Retinal pigment epithelial cell (primary cell): ENCODE measurements around the gene PRAMEF17.
"Not testable (repeated sequence)": the region's sequence is repeated elsewhere in the genome, so short reads cannot be mapped to it uniquely, and the experiment has no call there.

Source experiments
- DNase-seq: peaks from one replicate; pipeline ENCODE4 v3.0.0-alpha.2; 2010; ENCODE audit warnings: low read depth
- H3K4me3 ChIP-seq: 2 replicates; pipeline ENCODE4 v1.5.1; 2011; ENCODE audit warnings: mild to moderate bottlenecking, low read length, control low read depth, moderate library complexity
- TF ChIP-seq, protein P1 (sequence below): conservative IDR thresholded peaks from 2 replicates; pipeline ENCODE4 v1.5.1; 2011; ENCODE audit warnings: low read depth, low read length, control low read depth, inconsistent platforms

The PRAMEF17 gene

DNA sequence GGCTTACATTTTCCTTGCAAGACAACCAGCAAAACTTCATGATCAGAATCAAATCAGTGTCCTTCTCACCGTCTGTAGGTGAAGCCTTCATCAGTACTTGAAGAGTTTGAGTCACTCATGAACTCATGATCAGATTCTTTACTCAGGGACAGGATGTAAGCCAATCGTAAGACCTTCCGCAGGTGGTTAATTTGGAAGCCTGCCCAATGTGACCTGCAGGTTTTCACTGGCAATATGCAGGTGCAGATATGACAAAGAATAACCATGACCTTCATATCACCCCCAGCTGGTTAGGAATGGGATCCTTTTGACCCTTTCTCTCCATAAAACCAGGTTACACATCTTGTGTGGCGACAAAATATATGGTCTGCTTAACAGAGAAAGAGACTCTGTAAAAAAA is 18.4 kb downstream of the PRAMEF17 start:
- TF ChIP-seq, protein P1, sequence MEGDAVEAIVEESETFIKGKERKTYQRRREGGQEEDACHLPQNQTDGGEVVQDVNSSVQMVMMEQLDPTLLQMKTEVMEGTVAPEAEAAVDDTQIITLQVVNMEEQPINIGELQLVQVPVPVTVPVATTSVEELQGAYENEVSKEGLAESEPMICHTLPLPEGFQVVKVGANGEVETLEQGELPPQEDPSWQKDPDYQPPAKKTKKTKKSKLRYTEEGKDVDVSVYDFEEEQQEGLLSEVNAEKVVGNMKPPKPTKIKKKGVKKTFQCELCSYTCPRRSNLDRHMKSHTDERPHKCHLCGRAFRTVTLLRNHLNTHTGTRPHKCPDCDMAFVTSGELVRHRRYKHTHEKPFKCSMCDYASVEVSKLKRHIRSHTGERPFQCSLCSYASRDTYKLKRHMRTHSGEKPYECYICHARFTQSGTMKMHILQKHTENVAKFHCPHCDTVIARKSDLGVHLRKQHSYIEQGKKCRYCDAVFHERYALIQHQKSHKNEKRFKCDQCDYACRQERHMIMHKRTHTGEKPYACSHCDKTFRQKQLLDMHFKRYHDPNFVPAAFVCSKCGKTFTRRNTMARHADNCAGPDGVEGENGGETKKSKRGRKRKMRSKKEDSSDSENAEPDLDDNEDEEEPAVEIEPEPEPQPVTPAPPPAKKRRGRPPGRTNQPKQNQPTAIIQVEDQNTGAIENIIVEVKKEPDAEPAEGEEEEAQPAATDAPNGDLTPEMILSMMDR = no peak
- no peak overlapping the region for H3K4me3 ChIP-seq
- no peak for DNase-seq

DNA sequence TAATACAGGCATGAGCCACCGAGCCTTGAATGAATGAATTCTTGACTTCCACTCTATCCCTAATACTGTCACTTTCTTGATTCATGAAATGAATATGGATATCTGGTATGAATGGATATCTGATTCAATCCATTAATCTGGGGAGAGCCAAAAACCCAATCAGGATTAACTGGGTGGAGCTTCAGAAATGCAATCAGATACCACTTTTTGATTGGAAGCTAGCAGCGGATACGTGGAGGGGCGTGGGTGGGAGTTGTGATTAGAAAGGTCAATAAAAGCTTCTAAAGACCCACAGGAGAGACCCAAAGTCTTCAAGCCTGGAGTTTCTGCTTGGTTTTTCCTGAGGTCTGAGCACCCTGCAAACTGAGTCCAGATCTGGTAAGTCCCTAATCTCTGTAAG is 20.7 kb downstream of the PRAMEF17 start, which contains the start of gene PRAMEF20:
PRAMEF20 (plus strand) TSS at position 301 of the 400 bp plus-strand sequence. CDS start 5,905 bp downstream, outside the sequence.
- H3K4me3 ChIP-seq, DNase-seq: not testable (repeated sequence)

DNA sequence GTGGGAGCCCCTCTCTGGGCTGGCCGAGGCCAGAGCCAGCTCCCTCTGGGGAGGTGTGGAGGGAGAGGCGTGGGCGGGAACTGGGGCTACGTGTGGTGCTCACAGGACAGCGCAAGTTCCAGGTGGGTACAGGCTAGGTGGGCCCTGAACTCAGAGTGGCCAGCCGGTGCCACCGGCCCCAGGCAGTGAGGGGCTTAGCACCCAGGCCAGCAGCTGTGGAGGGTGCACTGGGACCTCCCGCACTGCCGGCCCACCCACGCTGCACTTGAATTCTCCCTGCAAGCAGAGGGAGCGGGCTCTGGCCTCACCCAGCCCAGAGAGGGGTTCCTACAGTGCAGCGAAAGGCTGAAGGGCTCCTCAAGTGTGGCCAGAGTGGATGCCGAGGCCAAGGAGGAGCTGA is 41.1 kb downstream of the PRAMEF17 start:
- TF ChIP-seq, protein P1 = no peak
- H3K4me3 ChIP-seq = no peak overlapping the region
- DNase-seq = no peak

DNA sequence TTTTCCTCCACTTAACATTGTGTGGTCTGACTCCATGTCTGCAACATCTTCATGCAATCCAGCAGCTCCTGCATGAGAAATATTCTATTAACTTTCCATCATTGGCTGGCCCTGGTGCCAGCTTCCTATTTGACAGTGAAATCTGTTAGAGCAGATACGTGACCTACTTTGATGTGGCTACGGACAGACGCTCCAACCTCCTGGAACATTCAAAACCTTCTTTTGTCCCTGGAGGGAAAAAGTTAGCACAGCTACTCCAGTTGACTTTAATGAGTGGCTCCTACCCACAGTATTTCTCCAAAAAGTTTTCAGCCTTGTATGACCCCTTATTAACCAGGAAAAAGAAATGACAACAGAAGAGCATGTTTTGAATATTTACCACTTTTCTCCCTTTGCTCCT is 42.8 kb downstream of the PRAMEF17 start:
- DNase-seq = no peak
- no peak overlapping the region for H3K4me3 ChIP-seq
- TF ChIP-seq, protein P1 = no peak

DNA sequence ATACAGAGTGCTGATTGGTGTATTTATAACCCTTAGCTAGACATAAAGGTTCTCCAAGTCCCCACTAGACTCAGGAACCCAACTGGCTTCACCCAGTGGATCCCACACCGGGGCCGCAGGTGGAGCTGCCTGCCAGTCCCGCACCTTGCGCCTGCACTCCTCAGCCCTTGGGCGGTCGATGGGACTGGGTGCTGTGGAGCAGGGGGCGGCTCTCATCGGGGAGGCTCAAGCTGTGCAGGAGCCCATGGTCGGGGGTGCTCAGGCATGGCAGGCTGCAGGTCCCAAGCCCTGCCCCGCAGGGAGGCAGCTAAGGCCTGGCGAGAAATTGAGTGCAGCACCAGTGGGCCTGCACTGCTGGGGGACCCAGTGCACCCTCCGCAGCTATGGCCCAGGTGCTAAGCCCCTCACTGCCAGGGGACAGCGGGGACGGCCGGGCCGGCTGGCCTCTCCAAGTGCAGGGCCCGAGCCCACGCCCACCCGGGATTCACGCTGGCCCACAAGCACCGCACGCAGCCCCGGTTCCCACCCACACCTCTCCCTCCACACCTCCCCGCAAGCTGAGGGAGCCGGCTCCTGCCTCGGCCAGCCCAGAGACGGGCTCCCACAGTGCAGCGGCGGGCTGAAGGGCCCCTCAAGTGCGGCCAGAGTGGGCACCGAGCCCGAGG is 44.4 kb downstream of the PRAMEF17 start:
- not testable (repeated sequence) for DNase-seq, H3K4me3 ChIP-seq

DNA sequence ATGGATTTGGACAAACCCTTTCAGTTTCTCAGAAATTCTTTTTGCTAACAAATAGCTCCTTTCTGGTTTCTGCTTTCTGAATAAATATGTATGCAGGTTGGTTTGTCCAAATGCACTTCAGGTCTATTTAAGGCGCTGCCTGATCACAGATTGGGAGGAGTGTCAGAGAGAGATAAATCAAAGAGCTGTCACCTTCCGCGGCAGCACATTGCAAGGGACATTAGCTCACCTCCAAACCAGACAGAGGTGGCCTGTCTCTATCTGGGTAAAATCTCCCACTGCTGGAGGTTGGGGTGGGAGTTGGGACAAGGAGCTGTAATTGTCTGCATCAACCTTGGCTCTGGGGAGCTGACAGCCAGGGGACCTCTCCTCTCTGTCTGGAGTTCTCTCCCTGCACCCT is 46.0 kb downstream of the PRAMEF17 start:
- H3K4me3 ChIP-seq = no peak overlapping the region
- TF ChIP-seq, protein P1 = no peak
- DNase-seq = no peak

DNA sequence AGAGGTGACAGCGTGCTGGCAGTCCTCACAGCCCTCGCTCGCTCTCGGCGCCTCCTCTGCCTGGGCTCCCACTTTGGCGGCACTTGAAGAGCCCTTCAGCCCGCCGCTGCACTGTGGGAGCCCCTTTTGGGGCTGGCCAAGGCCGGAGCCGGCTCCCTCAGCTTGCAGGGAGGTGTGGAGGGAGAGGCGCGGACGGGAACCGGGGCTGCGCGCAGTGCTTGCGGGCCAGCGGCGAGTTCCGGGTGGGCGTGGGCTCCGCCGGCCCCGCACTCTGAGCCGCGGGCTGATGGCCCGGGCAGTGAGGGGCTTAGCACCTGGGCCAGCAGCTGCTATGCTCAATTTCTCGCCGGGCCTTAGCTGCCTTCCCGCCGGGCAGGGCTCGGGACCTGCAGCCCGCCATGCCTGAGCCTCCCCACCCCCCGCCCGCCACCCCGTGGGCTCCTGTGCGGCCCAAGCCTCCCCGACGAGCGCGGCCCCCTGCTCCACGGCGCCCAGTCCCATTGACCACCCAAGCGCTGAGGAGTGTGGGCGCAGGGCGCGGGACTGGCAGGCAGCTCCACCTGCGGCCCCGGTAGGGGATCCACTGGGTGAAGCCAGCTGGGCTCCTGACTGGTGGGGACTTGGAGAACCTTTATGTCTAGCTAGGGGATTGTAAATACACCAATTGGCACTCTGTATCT is 49.8 kb downstream of the PRAMEF17 start:
- not testable (repeated sequence) for DNase-seq

More for the DNA sequence above, 49.8 kb downstream of the PRAMEF17 start:
- not testable (repeated sequence) for H3K4me3 ChIP-seq
